ENCODE measurements around the gene ARHGAP22. TPM values are rescaled to one million over a fixed set of nuclear protein-coding genes. Genes with fewer than 3 reads are reported as not detected.

Gene ARHGAP22
- polyA plus RNA-seq, 5 donors, result 1.3 to 3.1 (median 2.5) TPM

DNA sequence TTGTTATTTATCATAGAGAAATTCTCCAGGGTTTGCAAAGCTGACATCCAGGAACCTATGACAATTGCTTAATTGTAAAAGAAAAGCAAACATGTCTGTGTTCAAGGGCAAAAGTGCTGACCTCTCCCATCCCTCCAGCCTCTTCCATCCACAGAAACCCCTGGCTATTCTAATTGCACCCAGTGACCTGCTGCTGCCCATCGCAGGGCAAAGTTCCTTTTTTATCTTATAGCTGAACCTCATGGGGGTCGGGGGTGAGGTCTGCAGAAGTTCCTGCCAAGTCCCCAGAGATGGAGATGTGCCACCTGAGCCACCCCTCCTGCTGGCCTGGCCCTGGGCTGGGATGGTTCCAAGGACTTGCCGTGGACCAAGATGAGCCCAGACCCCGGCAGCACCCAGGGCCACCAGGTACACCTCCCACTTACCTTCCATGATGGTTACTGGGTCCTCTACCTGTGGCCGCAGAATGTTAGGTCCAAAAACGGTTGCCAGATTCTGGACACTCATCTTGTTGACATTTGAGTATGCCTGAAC, 151.9 kb downstream of the ARHGAP22 start:
- no peak for DNase-seq

DNA sequence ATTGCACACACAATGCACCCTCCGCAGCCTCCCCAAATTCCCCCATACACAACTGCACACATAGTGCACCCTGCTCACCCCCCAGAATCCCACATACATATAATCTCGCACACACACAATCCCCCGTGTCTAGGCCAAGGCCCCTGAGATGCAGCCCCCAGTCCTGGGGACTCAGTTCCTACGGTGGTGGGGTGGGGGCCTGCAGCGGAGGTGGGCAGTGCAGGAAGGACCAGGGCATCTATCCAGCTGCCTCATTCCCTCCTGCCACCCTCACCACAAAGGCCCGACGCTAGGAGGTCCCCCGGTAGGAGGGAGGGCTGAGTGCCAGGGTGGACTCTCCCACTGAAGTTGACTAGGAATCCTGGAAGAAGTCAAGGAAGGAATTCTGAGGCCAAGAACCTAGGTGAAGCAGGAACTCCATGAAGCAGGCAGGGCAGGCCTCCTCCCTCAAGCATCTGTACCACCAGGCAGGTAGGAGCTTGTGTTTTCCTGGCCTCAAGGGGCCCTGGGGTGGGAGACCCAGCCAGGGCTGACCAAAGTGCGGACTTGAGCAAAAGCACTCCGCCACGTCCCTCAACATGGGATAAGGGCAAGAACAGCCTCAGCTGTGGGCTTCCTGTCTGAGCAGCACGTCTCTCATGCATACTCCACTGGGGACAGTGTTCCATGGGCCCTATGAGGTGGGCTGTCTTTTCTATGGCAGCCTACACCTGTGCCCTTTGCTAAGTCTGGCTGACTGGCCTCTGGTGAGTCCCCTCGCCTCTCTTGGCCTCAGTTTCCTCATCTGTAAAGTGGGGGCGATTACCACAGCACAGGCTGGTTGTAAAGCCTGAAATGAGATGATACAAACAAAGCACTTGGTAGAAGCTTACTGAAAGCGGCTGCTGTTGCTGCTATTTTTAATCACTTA, 152.6 kb downstream of the ARHGAP22 start:
- DNase-seq, result no peak

GRCh38 chr10:48450741-48451466, 154.0 kb downstream of the ARHGAP22 start:
- no peak for DNase-seq

- DNase-seq, result no peak
Observed at GRCh38 chr10:48450233-48450740, 154.6 kb downstream of the ARHGAP22 start.

DNA sequence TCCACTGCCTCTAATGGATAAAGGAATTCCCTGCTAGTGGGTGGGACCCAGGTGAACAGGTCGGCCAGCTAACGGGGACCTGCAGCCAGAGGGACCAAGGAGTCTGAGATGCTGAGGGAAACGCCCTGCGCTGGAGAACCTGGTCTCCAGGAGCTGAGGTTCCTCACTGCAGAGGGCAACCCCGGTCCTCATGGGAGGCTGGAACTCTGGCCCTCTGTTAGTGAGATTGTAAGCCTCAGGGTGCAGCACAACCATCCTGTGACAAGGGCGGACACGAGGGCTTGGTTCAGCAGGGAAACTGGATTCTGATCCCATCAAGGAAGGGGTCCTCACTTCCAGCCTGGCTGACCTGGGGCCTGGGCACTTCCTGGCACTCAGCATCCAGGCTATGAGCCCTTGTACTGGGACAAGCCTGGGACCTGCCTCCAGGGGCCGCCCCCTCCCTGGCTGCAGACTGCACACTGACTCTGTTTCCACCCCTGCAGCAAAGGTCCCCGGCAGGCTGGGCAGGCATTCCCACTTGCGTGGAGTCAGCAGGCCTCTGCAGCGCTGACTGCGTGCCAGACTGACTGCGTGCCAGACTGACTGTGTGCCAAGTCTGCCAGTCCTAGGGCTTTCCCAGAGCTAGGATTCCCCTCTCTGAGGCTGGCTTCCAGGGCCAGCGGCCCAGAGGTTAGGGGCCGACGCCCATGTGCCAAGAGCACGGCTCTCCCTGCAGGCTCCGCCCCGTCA, 155.2 kb downstream of the ARHGAP22 start:
- no peak for DNase-seq

GRCh38 chr10:48448796-48449195, 156.1 kb downstream of the ARHGAP22 start:
- no peak for DNase-seq

GRCh38 chr10:48447356-48448215, 157.3 kb downstream of the ARHGAP22 start:
- DNase-seq, result no peak

DNA sequence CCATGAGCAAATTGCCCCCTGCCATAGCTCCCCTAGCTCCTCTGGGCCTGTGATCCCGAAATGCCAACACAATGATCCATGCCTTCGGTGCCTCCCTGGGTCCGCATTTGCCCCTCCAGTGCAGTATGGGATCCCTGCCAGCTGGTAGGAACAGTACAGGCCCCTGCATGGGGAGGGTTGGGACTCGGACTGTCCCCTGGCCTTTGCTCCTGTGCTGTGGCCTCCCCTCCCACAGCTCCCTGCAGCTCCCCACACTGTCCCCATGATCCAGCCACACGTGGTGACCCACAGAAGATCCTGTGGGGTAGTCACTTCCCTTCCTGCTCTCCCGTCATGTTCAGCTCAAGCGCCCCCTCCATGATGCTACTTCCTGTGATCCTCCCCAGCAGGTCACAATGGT, 158.1 kb downstream of the ARHGAP22 start:
- no peak for DNase-seq

DNA sequence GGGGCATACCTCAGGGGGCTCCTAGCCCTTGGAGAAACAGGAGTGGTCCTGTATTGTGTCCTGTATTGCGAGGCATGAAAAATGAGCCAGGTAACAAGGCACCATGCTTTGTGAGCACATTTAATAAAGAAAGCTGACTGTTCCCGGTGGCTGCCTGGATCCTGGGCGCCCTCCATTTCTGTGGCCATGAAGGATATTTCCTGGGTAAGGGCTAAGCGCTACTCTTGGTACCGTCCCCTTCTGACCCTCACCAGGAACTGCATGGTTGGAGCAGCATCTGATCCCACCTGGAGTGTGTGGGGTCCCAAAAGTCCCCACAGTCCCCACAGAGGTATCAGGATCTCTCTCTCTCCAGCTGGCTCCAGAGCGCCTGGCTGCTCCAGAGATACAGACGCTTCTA, 158.9 kb downstream of the ARHGAP22 start:
- DNase-seq, result no peak

- DNase-seq, result no peak
Observed at GRCh38 chr10:48444861-48445841, 159.7 kb downstream of the ARHGAP22 start.

DNA sequence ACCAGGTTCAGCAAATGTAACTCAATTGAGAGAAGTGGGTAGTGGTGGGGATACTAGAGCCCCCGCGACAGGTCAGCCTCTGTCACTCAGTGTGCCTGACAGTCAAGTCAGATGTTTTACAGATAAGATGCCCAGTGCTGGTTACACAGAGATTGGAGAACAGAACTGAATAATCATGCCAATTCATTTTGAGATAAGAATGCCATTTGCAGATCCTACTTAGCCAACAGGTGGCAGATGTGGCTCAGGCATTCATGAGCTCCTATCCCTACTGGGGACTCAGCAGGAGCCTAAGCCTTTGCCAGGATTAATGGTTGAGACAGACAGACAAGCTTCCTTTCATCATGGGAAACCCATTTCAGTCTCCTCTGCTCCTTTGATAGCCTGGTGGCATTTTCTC, 160.6 kb downstream of the ARHGAP22 start:
- DNase-seq, result no peak

- no peak for DNase-seq
Observed at GRCh38 chr10:48442809-48443177, 162.1 kb downstream of the ARHGAP22 start.

DNA sequence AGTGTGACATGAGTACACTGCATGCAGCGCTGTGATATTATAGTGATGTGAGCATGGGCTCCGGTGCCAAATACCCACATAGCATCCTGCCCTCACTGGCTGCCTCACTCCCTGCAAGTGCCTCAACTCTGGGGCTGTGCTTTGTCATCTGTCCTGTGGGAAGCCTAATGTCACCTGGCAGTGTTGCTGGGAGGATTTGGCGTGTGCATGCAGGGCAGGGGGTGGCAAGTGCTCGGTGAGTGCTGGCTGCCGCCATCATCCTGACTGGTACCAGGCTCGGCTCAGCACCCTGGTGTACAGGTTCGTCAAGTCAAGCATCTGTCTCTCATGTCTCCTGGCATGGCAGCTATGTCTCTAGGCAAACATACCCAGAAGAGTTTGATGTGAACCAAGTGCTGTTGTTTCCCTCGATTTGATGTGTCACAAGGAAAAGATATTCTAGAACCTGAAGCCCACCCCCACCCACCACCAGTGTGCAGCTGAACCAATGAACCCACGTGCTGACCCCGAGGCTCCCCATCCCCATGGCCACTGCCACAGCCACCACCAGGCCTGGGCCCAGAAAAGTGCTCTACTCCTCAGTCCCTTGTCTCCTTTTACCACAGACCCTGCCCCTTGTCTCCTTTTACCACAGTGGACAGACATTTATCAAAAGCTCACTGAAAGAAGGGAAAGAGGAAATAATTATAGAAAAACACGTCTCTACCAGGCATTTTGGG, 162.6 kb downstream of the ARHGAP22 start:
- no peak for DNase-seq

DNA sequence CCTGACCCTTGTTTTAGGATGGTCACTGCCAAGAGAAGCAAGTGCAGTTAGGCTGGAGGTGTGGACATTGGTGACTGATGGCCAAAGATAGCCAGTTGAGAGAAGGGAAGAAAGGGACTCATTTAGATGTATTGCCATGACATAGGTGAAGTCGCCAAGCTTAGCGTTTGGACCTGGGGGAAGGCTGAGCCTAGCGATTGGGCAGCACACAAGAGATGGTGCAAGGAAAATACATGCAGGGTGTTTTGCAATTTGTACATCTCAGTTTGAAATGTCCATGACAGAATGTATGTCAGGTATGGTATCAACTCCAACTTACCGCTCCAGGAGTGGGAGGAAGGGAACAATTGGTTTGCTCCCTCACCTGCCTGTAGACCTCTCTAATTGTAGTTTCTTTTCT, 164.1 kb downstream of the ARHGAP22 start:
- DNase-seq, result no peak

GRCh38 chr10:48439581-48440041, 165.3 kb downstream of the ARHGAP22 start:
- no peak for DNase-seq

DNA sequence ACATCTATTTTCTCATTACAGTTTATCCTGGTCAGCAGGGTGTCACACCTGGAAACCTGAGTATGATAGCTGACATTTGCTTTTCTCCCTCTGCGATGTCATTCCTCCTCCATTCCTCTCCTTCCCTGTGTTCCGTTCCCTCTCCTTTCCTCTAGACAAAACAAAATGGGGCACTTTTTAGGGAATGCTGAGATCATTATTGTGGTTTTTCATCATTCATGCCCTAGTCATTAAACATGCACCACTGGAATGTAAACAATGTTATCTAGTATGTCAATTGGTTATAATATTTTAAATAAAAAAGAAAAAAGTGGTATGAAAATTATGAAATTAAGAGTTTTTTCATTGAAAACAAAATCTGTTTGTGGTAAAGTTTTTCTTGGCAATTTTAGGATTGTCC, 165.8 kb downstream of the ARHGAP22 start:
- DNase-seq, result no peak

DNA sequence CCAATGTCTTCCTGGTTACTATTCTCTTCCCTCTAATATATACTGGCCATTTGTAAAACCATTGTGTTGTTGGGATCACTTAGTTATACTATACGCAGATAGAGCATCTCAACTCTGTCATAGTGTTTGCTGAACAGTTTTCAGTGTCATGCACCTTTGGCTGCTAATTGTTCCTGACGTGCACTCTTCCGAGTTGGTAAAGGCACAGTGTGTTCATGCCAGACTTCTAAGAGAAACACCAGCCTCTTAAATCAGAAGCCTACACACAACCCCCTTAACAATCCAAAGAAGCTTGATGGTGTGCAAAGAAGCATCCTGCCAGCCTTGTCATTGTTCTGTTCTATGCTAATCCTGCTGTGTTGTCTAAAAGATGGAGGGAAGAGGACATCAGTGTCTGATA, 167.3 kb downstream of the ARHGAP22 start:
- no peak for DNase-seq

GRCh38 chr10:48431871-48432270, 173.0 kb downstream of the ARHGAP22 start:
- no peak for DNase-seq

Measured in right lung (tissue), 5 donors.